WTC11 (cell line): ENCODE results near the gene PLD3. TPM values are rescaled to one million over a fixed set of nuclear protein-coding genes. Genes with fewer than 3 reads are reported as not detected.

Experiments
- ATAC-seq: fragments of 200-7000 bp; cut with Tn5 transposase; 2 replicates; pipeline ENCODE4 v1.10.0; 2021; ENCODE audit warnings: mild to moderate bottlenecking, moderate library complexity
- CTCF ChIA-PET: fragments of 300-600 bp; sonication (Branson Sonifier 250); formaldehyde crosslinking; loops from one replicate; lab custom pipeline; 2021; ENCODE audit warnings: antibody characterized with exemption; lab: Charles Lee
- POLR2A ChIA-PET: fragments of 350-600 bp; sonication (Branson Sonifier 250); formaldehyde crosslinking; loops from one replicate; lab custom pipeline; 2021; ENCODE audit warnings: antibody characterized with exemption; lab: Charles Lee
- DNase-seq: peaks from one replicate; pipeline ENCODE4 v3.0.0; 2021; ENCODE audit warnings: low spot score
- H3K27ac Mint-ChIP-seq: 2 replicates; pipeline ENCODE4 v1.8.0; 2021; ENCODE audit warnings: mixed read lengths
- H3K27me3 Mint-ChIP-seq: 2 replicates; pipeline ENCODE4 v1.8.0; 2021; ENCODE audit warnings: low read depth, mild to moderate bottlenecking, moderate library complexity, mixed read lengths
- H3K36me3 Mint-ChIP-seq: 2 replicates; pipeline ENCODE4 v1.8.0; 2021; ENCODE audit warnings: mixed read lengths
- H3K4me1 Mint-ChIP-seq: 2 replicates; pipeline ENCODE4 v1.8.0; 2022; ENCODE audit warnings: mixed read lengths
- H3K4me3 Mint-ChIP-seq: 2 replicates; pipeline ENCODE4 v1.8.0; 2021; ENCODE audit warnings: mild to moderate bottlenecking, moderate library complexity, mixed read lengths
- H3K9me3 Mint-ChIP-seq: 2 replicates; pipeline ENCODE4 v1.8.0; 2021; ENCODE audit warnings: mixed read lengths
- FOXP1 ChIP-seq: sonication (generic); formaldehyde crosslinking; IDR thresholded peaks from 2 replicates; pipeline ENCODE4 v1.8.0; 2022; ENCODE audit warnings: missing genetic modification reagents, mild to moderate bottlenecking, moderate library complexity, borderline replicate concordance
- IRF2 ChIP-seq: sonication (generic); formaldehyde crosslinking; IDR thresholded peaks from 2 replicates; pipeline ENCODE4 v1.8.0; 2022; ENCODE audit warnings: low read depth, missing genetic modification reagents, borderline replicate concordance
- JAZF1 ChIP-seq: fragments of 250-450 bp; sonication (Bioruptor Pico); IDR thresholded peaks from 2 replicates; pipeline ENCODE4 v1.9.0; 2021; ENCODE audit warnings: moderate library complexity, mild to moderate bottlenecking, inconsistent platforms
- KAT7 ChIP-seq: sonication (generic); formaldehyde crosslinking; IDR thresholded peaks from 2 replicates; pipeline ENCODE4 v1.8.1; 2023; ENCODE audit warnings: missing genetic modification reagents, mild to moderate bottlenecking, borderline replicate concordance
- NFATC4 ChIP-seq: fragments of 250-450 bp; sonication (Bioruptor Pico); IDR thresholded peaks from 2 replicates; pipeline ENCODE4 v1.9.0; 2021; ENCODE audit warnings: mild to moderate bottlenecking
- NR3C1 ChIP-seq: sonication (generic); formaldehyde crosslinking; conservative IDR thresholded peaks from 2 replicates; pipeline ENCODE4 v1.8.1; 2023; ENCODE audit warnings: low read depth, mild to moderate bottlenecking, missing genetic modification reagents
- RELA ChIP-seq: sonication (generic); formaldehyde crosslinking; IDR thresholded peaks from 2 replicates; pipeline ENCODE4 v1.8.1; 2022; ENCODE audit warnings: missing genetic modification reagents, mild to moderate bottlenecking, borderline replicate concordance
- TP53 ChIP-seq: sonication (generic); formaldehyde crosslinking; IDR thresholded peaks from 2 replicates; pipeline ENCODE4 v1.8.1; 2023; ENCODE audit warnings: mild to moderate bottlenecking, missing genetic modification reagents
- ZNF138 ChIP-seq: sonication (generic); formaldehyde crosslinking; conservative IDR thresholded peaks from 2 replicates; pipeline ENCODE4 v1.8.1; 2022; ENCODE audit warnings: mild to moderate bottlenecking, moderate library complexity, missing genetic modification reagents
- ZNF263 ChIP-seq: sonication (generic); formaldehyde crosslinking; IDR thresholded peaks from 2 replicates; pipeline ENCODE4 v1.8.1; 2022; ENCODE audit warnings: low read depth, mild to moderate bottlenecking, moderate library complexity, missing genetic modification reagents
- ZNF396 ChIP-seq: fragments of 250-450 bp; sonication (Bioruptor Pico); IDR thresholded peaks from 2 replicates; pipeline ENCODE4 v1.8.0; 2021; ENCODE audit warnings: mild to moderate bottlenecking, moderate library complexity, borderline replicate concordance
- ZNF671 ChIP-seq: fragments of 250-450 bp; sonication (Bioruptor Pico); IDR thresholded peaks from 2 replicates; pipeline ENCODE4 v1.8.0; 2021; ENCODE audit warnings: mild to moderate bottlenecking
- total RNA-seq: library from RNA; stranded (reverse); gene quantifications from 3 replicates; pipeline ENCODE4 v1.2.3, GENCODE V29; 2021
- TF ChIP-seq, protein P1 (sequence below): sonication (generic); formaldehyde crosslinking; IDR thresholded peaks from 2 replicates; pipeline ENCODE4 v1.8.1; 2022; ENCODE audit warnings: low read depth, missing genetic modification reagents, borderline replicate concordance
- TF ChIP-seq, protein P2 (sequence below): sonication (generic); formaldehyde crosslinking; IDR thresholded peaks from 2 replicates; pipeline ENCODE4 v1.8.1; 2023; ENCODE audit warnings: mild to moderate bottlenecking, missing genetic modification reagents, moderate library complexity
- TF ChIP-seq, protein P3 (sequence below): fragments of 250-450 bp; sonication (Bioruptor Pico); IDR thresholded peaks from 2 replicates; pipeline ENCODE4 v2.1.2; 2022; ENCODE audit warnings: mild to moderate bottlenecking, moderate library complexity
- TF ChIP-seq, protein P4 (sequence below): sonication (generic); formaldehyde crosslinking; IDR thresholded peaks from 2 replicates; pipeline ENCODE4 v1.8.0; 2022; ENCODE audit warnings: mild to moderate bottlenecking, missing genetic modification reagents
- TF ChIP-seq, protein P5 (sequence below): fragments of 250-450 bp; sonication (Bioruptor Pico); IDR thresholded peaks from 2 replicates; pipeline ENCODE4 v1.8.0; 2021; ENCODE audit warnings: mild to moderate bottlenecking
- TF ChIP-seq, protein P6 (sequence below): sonication (generic); formaldehyde crosslinking; IDR thresholded peaks from 2 replicates; pipeline ENCODE4 v1.8.0; 2022; ENCODE audit warnings: missing genetic modification reagents
- TF ChIP-seq, protein P7 (sequence below): sonication (generic); formaldehyde crosslinking; IDR thresholded peaks from 2 replicates; pipeline ENCODE4 v1.8.1; 2022; ENCODE audit warnings: mild to moderate bottlenecking, moderate library complexity, missing genetic modification reagents

The PLD3 gene
- total RNA-seq, 1 experiment from 2014 or later = 190 TPM

DNA sequence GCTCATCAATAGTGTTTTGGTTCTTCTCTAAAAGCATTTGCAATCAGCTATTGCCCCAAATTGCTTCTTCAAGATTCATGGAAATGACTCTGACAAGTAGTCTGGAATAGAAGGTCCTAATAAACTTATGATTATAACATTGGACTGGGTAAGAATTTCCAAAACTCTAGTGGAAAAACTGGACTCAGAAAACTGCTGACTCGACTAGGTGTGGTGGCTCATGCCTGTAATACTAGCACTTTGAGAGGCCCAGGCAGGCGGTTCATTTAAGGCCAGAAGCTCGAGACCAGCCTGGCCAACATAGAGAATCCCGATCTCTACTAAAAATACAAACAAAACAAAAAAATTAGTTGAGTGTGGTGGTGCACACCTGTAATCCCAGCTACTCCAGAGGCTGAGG lies 47.8 kb upstream of the PLD3 start (continued):
- TF ChIP-seq, protein P1, sequence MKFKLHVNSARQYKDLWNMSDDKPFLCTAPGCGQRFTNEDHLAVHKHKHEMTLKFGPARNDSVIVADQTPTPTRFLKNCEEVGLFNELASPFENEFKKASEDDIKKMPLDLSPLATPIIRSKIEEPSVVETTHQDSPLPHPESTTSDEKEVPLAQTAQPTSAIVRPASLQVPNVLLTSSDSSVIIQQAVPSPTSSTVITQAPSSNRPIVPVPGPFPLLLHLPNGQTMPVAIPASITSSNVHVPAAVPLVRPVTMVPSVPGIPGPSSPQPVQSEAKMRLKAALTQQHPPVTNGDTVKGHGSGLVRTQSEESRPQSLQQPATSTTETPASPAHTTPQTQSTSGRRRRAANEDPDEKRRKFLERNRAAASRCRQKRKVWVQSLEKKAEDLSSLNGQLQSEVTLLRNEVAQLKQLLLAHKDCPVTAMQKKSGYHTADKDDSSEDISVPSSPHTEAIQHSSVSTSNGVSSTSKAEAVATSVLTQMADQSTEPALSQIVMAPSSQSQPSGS (CRISPR knock-in tag) = no peak
- no peak for TF ChIP-seq IRF2 (CRISPR knock-in tag)
- TF ChIP-seq, protein P2, sequence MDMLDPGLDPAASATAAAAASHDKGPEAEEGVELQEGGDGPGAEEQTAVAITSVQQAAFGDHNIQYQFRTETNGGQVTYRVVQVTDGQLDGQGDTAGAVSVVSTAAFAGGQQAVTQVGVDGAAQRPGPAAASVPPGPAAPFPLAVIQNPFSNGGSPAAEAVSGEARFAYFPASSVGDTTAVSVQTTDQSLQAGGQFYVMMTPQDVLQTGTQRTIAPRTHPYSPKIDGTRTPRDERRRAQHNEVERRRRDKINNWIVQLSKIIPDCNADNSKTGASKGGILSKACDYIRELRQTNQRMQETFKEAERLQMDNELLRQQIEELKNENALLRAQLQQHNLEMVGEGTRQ = no peak

DNA sequence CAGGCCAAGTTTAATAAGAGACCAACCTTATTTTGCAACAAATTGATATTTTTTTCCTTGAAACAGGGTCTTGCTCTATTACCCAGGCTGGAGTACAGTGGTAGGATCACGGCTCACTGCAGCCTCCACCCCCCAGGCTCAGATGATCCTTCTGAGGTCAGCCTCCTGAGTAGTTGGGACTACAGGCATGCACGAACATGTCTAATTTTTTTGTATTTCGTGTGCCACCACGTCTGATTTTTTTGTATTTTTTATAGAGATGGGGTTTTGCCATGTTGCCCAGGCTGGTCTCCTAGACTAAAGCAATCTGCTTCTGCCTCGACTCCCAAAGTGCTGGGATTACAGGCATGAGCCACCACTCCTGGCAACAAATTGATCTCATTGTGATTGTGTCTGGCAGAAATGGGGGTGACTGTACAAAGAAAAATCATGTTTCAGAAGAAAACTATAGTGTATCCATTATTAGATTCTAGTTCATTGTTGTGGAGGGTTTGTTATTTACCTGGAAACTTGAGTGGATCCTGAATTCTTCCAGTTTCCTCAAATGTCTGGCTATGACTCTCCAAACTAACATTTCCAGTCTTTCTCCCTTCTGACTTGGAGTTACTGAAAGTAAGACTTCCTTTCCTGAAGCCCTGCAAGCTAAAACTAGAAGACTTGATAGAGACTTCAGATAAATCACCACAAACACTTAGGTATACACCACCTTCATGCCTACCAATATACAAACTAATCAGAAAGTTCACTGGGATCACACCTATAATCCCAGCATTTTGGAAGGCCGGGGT lies 46.1 kb upstream of the PLD3 start:
- H3K4me1 Mint-ChIP-seq = peaks cover 12% of the 10 kb centered on the region
- no peak overlapping the region for H3K4me3 Mint-ChIP-seq
- CTCF ChIA-PET = no interaction called here
- ATAC-seq (no peak), DNase-seq (no peak)
- POLR2A ChIA-PET = no interaction called here
- TF ChIP-seq NR3C1 (CRISPR knock-in tag) (no peak), NFATC4 (CRISPR knock-in tag) (no peak), KAT7 (no peak), RELA (CRISPR knock-in tag) (no peak), JAZF1 (CRISPR knock-in tag) (no peak), ZNF138 (CRISPR knock-in tag) (no peak), ZNF263 (CRISPR knock-in tag) (no peak), TP53 (CRISPR knock-in tag) (no peak), FOXP1 (CRISPR knock-in tag) (no peak), ZNF671 (CRISPR knock-in tag) (no peak), ZNF396 (CRISPR knock-in tag) (no peak)
- TF ChIP-seq, protein P2 = no peak
- TF ChIP-seq, protein P3, sequence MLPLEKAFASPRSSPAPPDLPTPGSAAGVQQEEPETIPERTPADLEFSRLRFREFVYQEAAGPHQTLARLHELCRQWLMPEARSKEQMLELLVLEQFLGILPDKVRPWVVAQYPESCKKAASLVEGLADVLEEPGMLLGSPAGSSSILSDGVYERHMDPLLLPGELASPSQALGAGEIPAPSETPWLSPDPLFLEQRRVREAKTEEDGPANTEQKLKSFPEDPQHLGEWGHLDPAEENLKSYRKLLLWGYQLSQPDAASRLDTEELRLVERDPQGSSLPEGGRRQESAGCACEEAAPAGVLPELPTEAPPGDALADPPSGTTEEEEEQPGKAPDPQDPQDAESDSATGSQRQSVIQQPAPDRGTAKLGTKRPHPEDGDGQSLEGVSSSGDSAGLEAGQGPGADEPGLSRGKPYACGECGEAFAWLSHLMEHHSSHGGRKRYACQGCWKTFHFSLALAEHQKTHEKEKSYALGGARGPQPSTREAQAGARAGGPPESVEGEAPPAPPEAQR (CRISPR knock-in tag) = no peak
- TF ChIP-seq, protein P4, sequence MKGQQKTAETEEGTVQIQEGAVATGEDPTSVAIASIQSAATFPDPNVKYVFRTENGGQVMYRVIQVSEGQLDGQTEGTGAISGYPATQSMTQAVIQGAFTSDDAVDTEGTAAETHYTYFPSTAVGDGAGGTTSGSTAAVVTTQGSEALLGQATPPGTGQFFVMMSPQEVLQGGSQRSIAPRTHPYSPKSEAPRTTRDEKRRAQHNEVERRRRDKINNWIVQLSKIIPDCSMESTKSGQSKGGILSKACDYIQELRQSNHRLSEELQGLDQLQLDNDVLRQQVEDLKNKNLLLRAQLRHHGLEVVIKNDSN (CRISPR knock-in tag) = no peak
- TF ChIP-seq, protein P5, sequence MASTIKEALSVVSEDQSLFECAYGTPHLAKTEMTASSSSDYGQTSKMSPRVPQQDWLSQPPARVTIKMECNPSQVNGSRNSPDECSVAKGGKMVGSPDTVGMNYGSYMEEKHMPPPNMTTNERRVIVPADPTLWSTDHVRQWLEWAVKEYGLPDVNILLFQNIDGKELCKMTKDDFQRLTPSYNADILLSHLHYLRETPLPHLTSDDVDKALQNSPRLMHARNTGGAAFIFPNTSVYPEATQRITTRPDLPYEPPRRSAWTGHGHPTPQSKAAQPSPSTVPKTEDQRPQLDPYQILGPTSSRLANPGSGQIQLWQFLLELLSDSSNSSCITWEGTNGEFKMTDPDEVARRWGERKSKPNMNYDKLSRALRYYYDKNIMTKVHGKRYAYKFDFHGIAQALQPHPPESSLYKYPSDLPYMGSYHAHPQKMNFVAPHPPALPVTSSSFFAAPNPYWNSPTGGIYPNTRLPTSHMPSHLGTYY = no peak
- TF ChIP-seq, protein P6, sequence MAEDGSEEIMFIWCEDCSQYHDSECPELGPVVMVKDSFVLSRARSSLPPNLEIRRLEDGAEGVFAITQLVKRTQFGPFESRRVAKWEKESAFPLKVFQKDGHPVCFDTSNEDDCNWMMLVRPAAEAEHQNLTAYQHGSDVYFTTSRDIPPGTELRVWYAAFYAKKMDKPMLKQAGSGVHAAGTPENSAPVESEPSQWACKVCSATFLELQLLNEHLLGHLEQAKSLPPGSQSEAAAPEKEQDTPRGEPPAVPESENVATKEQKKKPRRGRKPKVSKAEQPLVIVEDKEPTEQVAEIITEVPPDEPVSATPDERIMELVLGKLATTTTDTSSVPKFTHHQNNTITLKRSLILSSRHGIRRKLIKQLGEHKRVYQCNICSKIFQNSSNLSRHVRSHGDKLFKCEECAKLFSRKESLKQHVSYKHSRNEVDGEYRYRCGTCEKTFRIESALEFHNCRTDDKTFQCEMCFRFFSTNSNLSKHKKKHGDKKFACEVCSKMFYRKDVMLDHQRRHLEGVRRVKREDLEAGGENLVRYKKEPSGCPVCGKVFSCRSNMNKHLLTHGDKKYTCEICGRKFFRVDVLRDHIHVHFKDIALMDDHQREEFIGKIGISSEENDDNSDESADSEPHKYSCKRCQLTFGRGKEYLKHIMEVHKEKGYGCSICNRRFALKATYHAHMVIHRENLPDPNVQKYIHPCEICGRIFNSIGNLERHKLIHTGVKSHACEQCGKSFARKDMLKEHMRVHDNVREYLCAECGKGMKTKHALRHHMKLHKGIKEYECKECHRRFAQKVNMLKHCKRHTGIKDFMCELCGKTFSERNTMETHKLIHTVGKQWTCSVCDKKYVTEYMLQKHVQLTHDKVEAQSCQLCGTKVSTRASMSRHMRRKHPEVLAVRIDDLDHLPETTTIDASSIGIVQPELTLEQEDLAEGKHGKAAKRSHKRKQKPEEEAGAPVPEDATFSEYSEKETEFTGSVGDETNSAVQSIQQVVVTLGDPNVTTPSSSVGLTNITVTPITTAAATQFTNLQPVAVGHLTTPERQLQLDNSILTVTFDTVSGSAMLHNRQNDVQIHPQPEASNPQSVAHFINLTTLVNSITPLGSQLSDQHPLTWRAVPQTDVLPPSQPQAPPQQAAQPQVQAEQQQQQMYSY (CRISPR knock-in tag) = no peak
- TF ChIP-seq, protein P7, sequence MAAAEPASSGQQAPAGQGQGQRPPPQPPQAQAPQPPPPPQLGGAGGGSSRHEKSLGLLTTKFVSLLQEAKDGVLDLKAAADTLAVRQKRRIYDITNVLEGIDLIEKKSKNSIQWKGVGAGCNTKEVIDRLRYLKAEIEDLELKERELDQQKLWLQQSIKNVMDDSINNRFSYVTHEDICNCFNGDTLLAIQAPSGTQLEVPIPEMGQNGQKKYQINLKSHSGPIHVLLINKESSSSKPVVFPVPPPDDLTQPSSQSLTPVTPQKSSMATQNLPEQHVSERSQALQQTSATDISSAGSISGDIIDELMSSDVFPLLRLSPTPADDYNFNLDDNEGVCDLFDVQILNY (CRISPR knock-in tag) = no peak
- no peaks in the 10 kb centered on the region for H3K9me3 Mint-ChIP-seq
- no peak overlapping the region; the same call in 1 of the 2 replicates for H3K27ac Mint-ChIP-seq
- no peaks in the 10 kb centered on the region for H3K27me3 Mint-ChIP-seq
- H3K36me3 Mint-ChIP-seq = no peaks in the 10 kb centered on the region
